D721Med (cell line): ENCODE data around the gene PLPP3.

ENCODE experiments used
- DNase-seq: peaks from one replicate; pipeline ENCODE4 v3.0.0; 2011; ENCODE audit warnings: low spot score; ENCODE audit not compliant: insufficient read length
- FAIRE-seq: peaks from 2 replicates; lab custom pipeline; 2011; peaks lifted over from hg19 to GRCh38; lab: Jason Lieb, UNC
- TF ChIP-seq, protein P1 (sequence below): IDR thresholded peaks from 2 replicates; pipeline ENCODE4 v1.5.1; 2012; ENCODE audit warnings: mild to moderate bottlenecking, control low read depth; ENCODE audit not compliant: insufficient read depth; ENCODE audit errors: missing control alignments

PLPP3 gene

DNA sequence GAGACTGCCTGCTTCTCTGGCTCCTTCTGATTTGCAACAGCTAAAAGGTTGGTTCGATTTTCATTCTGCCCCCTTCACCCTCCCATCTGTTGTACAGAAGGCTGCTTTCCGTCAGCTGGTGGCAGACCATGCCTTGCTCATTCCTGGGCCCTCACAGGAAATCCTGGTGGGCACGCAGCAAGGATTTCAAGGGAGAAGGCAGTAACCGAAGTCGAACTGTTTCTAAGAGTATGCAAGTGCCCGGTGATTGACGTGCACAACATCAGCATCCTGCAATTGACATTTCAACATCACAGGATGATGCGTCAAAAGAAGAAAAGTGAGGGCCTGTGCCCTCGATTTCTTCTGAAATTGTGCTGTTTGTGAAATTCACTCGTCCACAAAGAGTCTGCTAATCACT lies 83.8 kb downstream of the PLPP3 start:
- DNase-seq: no peak
- TF ChIP-seq, protein P1, sequence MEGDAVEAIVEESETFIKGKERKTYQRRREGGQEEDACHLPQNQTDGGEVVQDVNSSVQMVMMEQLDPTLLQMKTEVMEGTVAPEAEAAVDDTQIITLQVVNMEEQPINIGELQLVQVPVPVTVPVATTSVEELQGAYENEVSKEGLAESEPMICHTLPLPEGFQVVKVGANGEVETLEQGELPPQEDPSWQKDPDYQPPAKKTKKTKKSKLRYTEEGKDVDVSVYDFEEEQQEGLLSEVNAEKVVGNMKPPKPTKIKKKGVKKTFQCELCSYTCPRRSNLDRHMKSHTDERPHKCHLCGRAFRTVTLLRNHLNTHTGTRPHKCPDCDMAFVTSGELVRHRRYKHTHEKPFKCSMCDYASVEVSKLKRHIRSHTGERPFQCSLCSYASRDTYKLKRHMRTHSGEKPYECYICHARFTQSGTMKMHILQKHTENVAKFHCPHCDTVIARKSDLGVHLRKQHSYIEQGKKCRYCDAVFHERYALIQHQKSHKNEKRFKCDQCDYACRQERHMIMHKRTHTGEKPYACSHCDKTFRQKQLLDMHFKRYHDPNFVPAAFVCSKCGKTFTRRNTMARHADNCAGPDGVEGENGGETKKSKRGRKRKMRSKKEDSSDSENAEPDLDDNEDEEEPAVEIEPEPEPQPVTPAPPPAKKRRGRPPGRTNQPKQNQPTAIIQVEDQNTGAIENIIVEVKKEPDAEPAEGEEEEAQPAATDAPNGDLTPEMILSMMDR: no peak
- FAIRE-seq: no peak

DNA sequence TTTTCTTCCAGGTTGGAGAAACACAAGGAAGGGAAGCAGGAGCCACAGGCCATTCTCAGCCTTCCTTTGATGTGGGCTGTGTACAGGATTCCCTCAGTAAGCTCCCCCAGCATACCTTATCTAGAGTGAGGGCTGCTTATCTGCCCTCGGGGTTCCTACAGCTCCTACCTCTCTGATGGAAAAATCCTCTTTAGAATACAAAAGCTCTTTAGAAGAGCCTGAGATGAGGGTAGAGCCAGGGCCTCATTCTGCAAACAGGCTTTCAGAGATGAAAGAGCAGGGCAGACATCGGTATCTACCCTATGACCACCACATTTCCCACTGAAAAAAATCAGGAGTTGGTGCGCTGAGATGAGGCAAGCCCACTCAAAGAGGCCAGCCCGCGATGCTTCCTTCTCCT lies 85.1 kb downstream of the PLPP3 start:
- FAIRE-seq (no peak), DNase-seq (no peak)
- TF ChIP-seq, protein P1: no peak

DNA sequence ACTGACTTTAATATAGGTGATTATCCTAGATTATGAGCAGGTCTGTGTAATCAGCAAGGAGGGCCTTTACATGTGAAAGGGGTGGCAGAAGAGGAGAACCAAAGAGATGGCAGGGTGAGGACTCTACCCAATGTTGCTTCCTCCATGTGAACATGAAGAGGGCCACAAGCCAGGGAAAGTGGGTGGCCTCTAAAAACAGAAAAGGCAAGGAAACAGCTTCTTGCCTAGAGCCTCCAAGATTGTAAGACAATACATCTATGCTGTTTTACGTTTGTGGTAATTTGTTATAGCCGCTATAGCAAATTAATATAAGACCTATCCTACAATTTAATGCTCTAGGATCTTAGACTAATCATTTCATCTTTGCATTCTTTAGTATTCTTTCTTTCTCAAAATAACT lies 85.5 kb downstream of the PLPP3 start:
- TF ChIP-seq, protein P1: no peak
- FAIRE-seq: no peak
- no peak for DNase-seq

DNA sequence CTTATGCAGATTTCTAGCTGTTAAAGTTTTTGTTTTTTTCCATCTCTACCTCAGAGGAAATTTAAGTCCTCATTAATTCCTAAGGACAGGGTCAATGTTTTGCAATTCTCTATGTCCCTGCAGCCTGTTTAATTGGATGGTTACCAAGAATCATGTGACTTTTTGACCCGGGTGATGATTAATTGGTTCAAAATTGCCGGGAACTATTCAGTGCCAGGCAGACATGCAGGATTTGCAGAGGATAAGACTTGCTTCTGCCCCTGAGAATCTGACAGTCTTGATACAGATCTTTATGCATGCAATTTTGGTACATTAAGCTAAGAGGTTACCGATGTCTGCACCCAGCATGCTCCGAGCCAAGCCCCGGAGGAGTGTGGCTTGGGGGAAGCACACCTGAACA lies 87.9 kb downstream of the PLPP3 start:
- DNase-seq: no peak
- no peak for FAIRE-seq
- TF ChIP-seq, protein P1: no peak

DNA sequence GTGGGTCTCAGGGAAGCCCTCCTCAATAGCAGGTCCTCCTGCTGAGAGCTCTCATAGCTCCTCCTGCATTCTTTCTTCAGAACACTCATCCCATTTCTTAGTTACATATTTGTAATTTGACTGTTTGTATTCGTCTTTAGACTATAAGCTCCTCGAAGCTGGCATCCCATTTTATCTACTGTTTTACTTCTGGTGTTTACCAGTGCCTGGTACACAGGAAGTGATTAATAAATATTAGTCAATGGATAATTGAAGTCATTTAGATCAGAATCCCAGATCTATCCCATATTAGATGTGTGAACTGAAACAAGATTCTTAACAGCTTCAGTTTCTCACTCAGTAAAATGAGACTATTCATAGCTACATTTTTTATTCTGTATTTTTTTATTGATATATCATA lies 88.7 kb downstream of the PLPP3 start:
- TF ChIP-seq, protein P1: no peak

DNA sequence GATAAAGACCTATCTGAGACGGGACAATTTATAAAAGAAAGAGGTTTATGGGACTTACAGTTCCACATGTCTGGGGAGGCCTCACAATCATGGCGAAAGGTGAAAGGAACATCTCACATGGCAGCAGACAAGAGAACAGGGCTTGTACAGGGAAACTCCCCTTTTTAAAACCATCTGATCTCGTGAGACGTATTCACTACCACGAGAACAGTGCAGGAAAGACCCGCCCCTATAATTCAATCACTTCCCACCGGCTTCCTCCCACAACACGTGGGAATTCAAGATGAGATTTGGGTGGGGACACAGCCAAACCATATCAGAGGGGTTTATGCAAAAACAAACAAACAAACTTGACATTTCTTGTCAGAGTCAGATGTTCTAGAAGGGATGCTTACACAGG lies 89.7 kb downstream of the PLPP3 start:
- FAIRE-seq (no peak), DNase-seq (no peak)
- TF ChIP-seq, protein P1: no peak

More for the DNA sequence above, 88.7 kb downstream of the PLPP3 start:
- DNase-seq (no peak), FAIRE-seq (no peak)

DNA sequence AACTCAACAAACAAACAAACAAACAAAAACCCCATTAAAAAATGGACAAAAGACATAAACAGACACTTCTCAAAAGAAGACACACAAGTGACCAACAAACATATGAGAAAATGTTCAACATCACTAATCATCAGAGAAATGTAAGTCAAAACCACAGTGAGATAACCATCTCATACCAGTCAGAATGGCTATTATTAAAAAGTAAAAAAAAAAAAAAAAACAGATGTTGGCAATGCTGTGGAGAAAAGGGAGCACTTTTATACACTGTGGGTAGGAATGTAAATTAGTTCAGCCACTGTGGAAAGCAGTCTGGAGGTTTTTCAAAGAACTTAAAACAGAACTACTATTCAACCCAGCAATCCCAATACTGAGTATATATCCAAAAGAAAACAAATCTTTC lies 94.7 kb downstream of the PLPP3 start:
- FAIRE-seq (no peak), DNase-seq (no peak)
- TF ChIP-seq, protein P1: no peak
